ENCODE data around the gene ASAP3. TPM values are rescaled to one million over a fixed set of nuclear protein-coding genes. Genes with fewer than 3 reads are reported as not detected.
A peak's percentile ranks its signal among the peaks of the same experiment; 100 is the strongest.

Gene ASAP3
- total and polyA plus RNA-seq, 2 donors (not counting 3 experiments of a cell fraction or from before 2014, with no cell fraction given) = 12.5 to 14.2 TPM

- dilution Hi-C loops (cut with MboI; ENCODE audit: extremely low pct_ligation_motif_present, low sequenced_read_pairs) (no loop called here), intact Hi-C loops (cut with micrococcal nuclease) (no loop called here)
- Histone ChIP-seq H3K27me3 (ENCODE audit: control insufficient read depth in 2 of 2, insufficient read depth in 2 of 2, low read length in 2 of 2) (no peaks in the 10 kb centered on the region), H3K4me2 (ENCODE audit: insufficient read depth, low read length) (no peak overlapping the region), H3K36me3 (ENCODE audit: control insufficient read depth in 2 of 2, extremely low read depth in 1 of 2, insufficient read depth in 2 of 2, low read length in 2 of 2) (no peaks in the 10 kb centered on the region), H3K9ac (replicated peaks; ENCODE audit: extremely low read depth, insufficient read depth, low read length) (no peak overlapping the region), H4K20me1 (replicated peaks; ENCODE audit: control insufficient read depth, extremely low read depth, insufficient read depth, low read length) (no peaks in the 10 kb centered on the region), H3K79me2 (ENCODE audit: control insufficient read depth, insufficient read depth, low read length) (no peaks in the 10 kb centered on the region), H3K9me3 (replicated peaks; ENCODE audit: control insufficient read depth, insufficient read depth, low read length) (no peaks in the 10 kb centered on the region), H3K9me1 (replicated peaks; ENCODE audit: control insufficient read depth, extremely low read depth, insufficient read depth, low read length) (no peaks in the 10 kb centered on the region), H3K4me3 (replicated peaks in 1 of 3; ENCODE audit: insufficient read depth in 1 of 3, low read depth in 1 of 3, low read length in 3 of 3) (no peak overlapping the region), H3K4me1 (ENCODE audit: control insufficient read depth, extremely low read depth, insufficient read depth, low read length) (peaks cover 5% of the 10 kb centered on the region), H2AFZ (ENCODE audit: low read depth, low read length) (no peak overlapping the region), H3K27ac (ENCODE audit: insufficient read depth, low read depth, low read length) (no peak overlapping the region)
- CTCF ChIA-PET = interaction anchor here (0.8 kb wide), 1 partner anchor 18 kb away, joined by 3 read pairs; no protein-coding TSS in a partner anchor
- no peak for FAIRE-seq
- DNase-seq (ENCODE audit: low read depth, low spot score) = peak; percentile 18
- no TSS peak for BruUV-seq (replicated peaks)
- POLR2A ChIA-PET = no interaction called here
- TF ChIP-seq FOS (IDR thresholded peaks at IDR 0.05; ENCODE audit: borderline replicate concordance, insufficient read depth, low read length) = no peak
- no peak for TF ChIP-seq EZH2 (IDR thresholded peaks at IDR 0.05; ENCODE audit: borderline replicate concordance, low read depth, low read length, severe bottlenecking)
- TF ChIP-seq JUN (IDR thresholded peaks at IDR 0.05; ENCODE audit: borderline replicate concordance, insufficient read depth, insufficient read length, low read depth) = no peak
- no peak for TF ChIP-seq MYC (IDR thresholded peaks at IDR 0.05; ENCODE audit: low read depth, low read length)
- no peak for TF ChIP-seq POLR2AphosphoS5 (IDR thresholded peaks at IDR 0.05; ENCODE audit: insufficient read depth, low read depth, low read length)
- TF ChIP-seq GATA2 (IDR thresholded peaks at IDR 0.05; ENCODE audit: insufficient read depth, insufficient read length, low read depth, low read length) = no peak
These were observed 4.9 kb downstream of the ASAP3 start for GRCh38 chr1:23478896-23479665.

All from endothelial cell of umbilical vein (primary cell).